ENCODE measurements around the gene PXMP4.

Gene PXMP4

DNA sequence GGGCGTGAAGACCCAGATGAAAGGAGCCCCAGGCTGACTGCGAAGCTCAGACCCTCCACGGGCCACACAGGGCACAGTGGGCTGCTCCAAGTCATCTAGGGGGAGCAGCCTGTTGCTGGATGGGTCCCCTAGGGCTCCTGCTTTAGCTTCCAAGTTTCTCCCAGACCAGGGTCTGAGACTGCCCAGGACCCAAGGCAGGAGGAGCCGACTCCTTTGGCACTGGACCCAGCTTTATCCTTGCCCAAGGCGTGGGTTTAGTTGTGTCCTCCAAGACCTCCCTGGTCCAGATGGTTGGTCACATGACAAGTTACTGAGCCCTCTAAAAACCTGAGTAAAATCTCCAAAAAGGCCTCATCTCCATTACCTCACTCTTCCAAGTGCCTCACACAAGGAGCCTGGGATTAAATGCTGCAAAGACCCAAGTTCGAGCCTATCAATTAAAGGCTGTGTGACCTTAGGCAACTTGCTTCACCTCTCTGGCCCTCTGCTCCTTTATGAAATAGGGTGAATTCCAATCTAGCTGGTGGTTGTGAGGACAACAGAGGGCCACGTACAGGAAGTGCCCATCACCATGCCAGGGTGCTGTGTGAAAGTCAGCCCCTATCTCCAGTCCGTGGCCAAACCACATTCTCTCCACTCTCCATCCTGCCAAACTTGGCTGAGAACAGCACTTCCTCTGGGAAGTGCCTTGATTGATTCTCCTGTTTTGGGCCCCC lies 48.4 kb downstream of the PXMP4 start:
- TF ChIP-seq, protein P1, sequence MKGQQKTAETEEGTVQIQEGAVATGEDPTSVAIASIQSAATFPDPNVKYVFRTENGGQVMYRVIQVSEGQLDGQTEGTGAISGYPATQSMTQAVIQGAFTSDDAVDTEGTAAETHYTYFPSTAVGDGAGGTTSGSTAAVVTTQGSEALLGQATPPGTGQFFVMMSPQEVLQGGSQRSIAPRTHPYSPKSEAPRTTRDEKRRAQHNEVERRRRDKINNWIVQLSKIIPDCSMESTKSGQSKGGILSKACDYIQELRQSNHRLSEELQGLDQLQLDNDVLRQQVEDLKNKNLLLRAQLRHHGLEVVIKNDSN (IDR thresholded peaks at IDR 0.05) = 0 out of 2 replicates have a peak, but pooled peaks have one; percentile 8
- TF ChIP-seq CREB1 (IDR thresholded peaks at IDR 0.05; ENCODE audit: low read depth) = no peak

DNA sequence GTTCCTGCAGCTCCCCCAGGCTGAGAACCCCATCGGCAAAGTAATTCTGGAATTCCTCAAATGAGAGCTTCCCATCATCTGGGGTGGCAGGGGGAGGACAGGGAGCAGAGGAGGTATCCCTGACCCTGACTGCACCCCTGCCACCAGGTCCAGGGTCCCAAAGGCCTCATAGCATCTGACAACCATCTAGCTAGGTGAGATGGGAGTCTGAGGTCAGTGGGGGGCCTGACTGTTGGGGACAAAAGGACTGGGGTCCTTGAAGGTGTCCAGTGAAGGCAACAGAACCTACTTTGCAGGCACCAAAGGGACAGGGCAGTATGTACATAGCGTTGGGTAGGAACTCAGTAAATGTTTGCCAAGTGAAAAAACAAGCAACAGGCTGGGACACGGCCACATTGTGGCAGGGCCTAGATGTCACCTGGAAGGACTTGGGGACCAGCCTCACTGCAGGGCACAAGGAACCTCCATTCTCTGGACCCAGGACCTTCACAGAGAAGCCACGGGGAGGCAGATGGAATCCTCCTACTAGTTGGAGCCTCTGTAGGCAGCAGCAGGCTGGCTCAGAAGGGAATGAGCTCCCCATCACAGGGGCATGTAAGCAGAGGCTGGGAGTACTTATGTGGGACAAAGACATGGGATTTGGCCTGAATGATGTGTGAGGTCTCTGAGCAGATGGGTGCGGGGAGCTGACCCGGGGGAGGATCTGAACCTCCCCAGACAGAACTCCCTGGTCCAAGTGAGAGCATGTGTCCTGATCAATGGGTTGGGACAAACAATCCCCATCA lies 49.2 kb downstream of the PXMP4 start:
- TF ChIP-seq TEAD4 (IDR thresholded peaks at IDR 0.05) = no peak
- no peak for TF ChIP-seq TAF1 (IDR thresholded peaks at IDR 0.05; ENCODE audit: low read depth)
- no peak for TF ChIP-seq YY1 (IDR thresholded peaks at IDR 0.05; ENCODE audit: low read depth)
- no peak for TF ChIP-seq CREB1 (IDR thresholded peaks at IDR 0.05; ENCODE audit: low read depth)
- TF ChIP-seq TCF12 (IDR thresholded peaks at IDR 0.05; ENCODE audit: low read depth) = no peak
- TF ChIP-seq EGR1 (IDR thresholded peaks at IDR 0.05) = no peak

DNA sequence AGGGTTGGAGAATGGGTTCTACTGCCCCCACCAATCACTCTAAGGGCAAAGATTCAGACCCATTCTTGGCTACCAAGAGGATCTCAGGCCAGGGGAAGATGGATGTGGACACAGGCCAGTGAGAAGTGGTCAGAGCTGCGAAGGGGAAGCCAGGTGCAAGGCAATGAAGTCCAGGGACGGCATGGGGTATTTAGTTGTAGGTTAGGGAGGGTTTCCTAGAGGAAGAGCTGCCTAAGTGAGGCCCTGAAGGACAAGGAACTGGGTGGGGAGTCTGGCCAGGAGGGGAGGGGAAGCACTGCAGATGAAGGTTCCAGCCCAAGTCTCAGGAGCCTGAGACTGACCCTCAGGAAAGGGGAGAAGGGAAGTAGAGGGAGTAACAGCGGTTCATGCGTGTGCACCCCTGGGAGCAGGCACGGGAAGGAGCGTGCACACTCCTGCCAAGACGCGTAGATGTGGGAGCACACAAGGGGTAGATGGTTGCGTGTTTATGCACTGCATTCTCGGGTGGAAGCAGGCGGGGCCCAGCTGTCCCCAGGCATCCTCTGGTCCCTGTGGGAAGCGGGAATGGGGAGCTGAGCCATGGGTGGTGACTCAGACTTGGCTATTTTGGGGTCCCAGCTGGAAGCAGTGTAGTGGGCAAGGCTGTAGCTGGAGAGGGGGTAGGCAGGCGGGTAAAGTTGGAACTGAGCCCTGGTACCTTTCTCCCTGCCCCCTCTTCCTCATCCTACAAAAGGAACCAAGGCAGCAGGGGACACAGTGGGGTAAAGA lies 50.1 kb downstream of the PXMP4 start:
- TF ChIP-seq YY1 (IDR thresholded peaks at IDR 0.05; ENCODE audit: low read depth) (no peak), TAF1 (IDR thresholded peaks at IDR 0.05; ENCODE audit: low read depth) (no peak), ZBTB7A (IDR thresholded peaks at IDR 0.05; ENCODE audit: low read depth) (no peak), CREB1 (IDR thresholded peaks at IDR 0.05; ENCODE audit: low read depth) (no peak)

DNA sequence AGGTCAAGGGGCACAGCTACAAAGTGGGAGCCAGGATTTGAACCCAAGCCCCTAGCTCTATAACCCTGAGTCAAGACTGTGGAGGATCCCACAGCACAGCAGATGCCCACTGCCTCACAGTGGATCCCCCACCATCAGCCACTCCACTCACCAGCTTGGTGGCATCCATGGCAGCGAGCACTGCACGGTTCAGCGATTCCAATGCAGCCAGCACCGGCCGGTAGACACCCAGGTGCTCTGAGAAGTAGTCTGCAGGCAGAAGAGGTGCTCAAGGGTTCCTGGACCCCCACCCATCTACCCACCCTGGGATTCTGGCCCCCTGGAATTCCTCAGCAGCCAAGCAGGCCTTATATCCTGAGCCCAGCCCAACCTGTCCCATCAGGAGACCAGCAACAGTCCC lies 50.9 kb downstream of the PXMP4 start:
- no peak for TF ChIP-seq RAD21 (IDR thresholded peaks at IDR 0.05; ENCODE audit: low read depth)

DNA sequence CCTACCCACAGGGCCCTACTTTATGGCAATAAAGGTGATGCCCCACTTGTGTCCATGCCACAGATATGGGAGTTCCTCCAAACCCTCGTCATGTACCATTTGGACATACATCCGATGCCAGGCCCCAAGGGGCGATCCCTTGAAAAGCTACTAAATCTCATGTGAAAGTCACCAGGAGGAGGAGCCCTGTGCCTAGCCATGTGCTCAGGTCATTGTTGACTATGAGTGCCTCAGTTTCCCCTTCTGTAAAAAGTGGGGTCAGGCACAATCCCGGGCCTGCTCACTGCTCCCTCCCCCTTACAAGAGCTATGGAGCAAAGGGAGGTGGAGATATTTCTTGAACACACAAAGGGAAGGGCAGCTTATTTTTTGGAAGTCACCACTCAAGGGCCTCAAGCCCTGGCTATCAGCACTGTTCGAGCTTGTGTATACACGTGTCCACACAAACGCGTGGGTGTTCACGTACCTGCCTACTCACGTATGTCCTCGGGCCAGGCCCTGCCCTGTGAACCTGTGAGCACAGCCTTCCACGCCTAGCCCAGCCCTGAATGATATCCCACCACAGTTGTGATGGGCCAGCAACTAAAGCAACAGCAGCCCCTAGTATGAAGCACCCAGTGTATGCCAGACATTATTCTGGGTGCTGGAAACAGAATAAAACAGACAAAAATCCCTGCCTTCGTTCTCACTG lies 51.5 kb downstream of the PXMP4 start:
- TF ChIP-seq EP300 (IDR thresholded peaks at IDR 0.05; ENCODE audit: borderline replicate concordance) (no peak), CREB1 (IDR thresholded peaks at IDR 0.05; ENCODE audit: low read depth) (no peak), CEBPB (IDR thresholded peaks at IDR 0.05) (no peak), TCF12 (IDR thresholded peaks at IDR 0.05; ENCODE audit: low read depth) (no peak), YY1 (IDR thresholded peaks at IDR 0.05; ENCODE audit: low read depth) (no peak), ZBTB7A (IDR thresholded peaks at IDR 0.05; ENCODE audit: low read depth) (no peak), NFIC (IDR thresholded peaks at IDR 0.05) (no peak)
- TF ChIP-seq, protein P1 (IDR thresholded peaks at IDR 0.05) = no peak

DNA sequence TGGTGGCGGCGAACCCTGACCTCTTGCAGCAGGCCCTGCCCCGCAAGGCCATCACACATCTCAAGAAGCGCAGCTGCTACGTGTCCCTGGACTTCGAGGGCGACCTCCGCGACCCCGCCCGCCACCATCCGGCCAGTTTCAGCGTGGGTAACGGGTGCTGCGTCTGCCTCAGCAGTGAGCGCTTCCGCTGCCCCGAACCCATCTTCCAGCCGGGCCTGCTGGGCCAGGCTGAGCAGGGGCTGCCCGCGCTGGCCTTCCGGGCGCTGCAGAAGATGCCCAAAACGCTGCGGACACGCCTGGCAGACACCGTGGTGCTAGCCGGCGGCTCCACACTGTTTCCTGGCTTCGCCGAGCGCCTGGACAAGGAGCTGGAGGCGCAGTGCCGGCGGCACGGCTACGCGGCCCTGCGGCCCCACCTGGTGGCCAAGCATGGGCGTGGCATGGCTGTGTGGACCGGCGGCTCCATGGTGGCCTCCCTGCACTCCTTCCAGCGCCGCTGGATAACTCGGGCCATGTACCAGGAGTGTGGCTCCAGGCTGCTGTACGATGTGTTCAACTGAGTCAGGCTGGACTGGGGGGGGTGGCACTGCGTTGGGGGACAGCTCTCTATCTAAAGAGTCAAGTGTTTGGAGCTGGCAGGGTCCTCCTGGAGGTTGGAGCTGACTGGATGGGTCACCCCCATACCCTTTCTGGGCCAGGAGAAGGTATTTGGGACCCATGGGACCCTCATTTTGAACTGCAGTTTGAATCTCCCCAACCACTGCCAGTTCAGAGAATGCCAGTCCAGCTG lies 52.2 kb downstream of the PXMP4 start:
- TF ChIP-seq CREB1 (IDR thresholded peaks at IDR 0.05; ENCODE audit: low read depth) (no peak), RAD21 (IDR thresholded peaks at IDR 0.05; ENCODE audit: low read depth) (peak; percentile 24; the same call in 1 of the 2 replicates)

DNA sequence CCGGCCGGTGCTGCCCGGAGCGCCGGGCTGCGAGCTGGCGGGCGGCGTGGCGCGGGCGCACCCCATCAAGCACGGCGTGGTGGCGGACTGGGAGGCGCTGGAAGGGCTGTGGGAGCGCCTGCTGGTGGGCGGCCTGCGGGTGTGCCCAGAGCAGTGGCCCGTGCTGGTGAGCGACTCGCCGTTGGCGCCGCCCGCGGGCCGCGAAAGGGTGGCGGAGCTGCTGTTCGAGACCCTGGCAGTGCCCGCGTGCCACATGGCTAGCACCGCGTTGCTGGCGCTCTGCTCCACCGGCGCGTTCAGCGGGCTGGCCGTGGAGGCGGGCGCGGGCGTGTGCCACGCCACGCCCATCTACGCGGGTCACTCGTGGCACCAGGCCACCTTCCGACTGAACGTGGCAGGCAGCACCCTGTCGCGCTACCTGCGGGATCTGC lies 52.9 kb downstream of the PXMP4 start:
- TF ChIP-seq, protein P2, sequence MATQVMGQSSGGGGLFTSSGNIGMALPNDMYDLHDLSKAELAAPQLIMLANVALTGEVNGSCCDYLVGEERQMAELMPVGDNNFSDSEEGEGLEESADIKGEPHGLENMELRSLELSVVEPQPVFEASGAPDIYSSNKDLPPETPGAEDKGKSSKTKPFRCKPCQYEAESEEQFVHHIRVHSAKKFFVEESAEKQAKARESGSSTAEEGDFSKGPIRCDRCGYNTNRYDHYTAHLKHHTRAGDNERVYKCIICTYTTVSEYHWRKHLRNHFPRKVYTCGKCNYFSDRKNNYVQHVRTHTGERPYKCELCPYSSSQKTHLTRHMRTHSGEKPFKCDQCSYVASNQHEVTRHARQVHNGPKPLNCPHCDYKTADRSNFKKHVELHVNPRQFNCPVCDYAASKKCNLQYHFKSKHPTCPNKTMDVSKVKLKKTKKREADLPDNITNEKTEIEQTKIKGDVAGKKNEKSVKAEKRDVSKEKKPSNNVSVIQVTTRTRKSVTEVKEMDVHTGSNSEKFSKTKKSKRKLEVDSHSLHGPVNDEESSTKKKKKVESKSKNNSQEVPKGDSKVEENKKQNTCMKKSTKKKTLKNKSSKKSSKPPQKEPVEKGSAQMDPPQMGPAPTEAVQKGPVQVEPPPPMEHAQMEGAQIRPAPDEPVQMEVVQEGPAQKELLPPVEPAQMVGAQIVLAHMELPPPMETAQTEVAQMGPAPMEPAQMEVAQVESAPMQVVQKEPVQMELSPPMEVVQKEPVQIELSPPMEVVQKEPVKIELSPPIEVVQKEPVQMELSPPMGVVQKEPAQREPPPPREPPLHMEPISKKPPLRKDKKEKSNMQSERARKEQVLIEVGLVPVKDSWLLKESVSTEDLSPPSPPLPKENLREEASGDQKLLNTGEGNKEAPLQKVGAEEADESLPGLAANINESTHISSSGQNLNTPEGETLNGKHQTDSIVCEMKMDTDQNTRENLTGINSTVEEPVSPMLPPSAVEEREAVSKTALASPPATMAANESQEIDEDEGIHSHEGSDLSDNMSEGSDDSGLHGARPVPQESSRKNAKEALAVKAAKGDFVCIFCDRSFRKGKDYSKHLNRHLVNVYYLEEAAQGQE (IDR thresholded peaks at IDR 0.05; ENCODE audit: low read depth) = no peak
- TF ChIP-seq TCF12 (IDR thresholded peaks at IDR 0.05; ENCODE audit: low read depth) (no peak), TAF1 (IDR thresholded peaks at IDR 0.05; ENCODE audit: low read depth) (no peak), EP300 (IDR thresholded peaks at IDR 0.05; ENCODE audit: borderline replicate concordance) (no peak), TEAD4 (IDR thresholded peaks at IDR 0.05) (no peak), CREB1 (IDR thresholded peaks at IDR 0.05; ENCODE audit: low read depth) (no peak), YY1 (IDR thresholded peaks at IDR 0.05; ENCODE audit: low read depth) (no peak), CEBPB (IDR thresholded peaks at IDR 0.05) (no peak), FOXM1 (IDR thresholded peaks at IDR 0.05; ENCODE audit: borderline replicate concordance, low read depth) (no peak), EGR1 (IDR thresholded peaks at IDR 0.05) (no peak), NFIC (IDR thresholded peaks at IDR 0.05) (no peak), ZBTB7A (IDR thresholded peaks at IDR 0.05; ENCODE audit: low read depth) (no peak), RAD21 (IDR thresholded peaks at IDR 0.05; ENCODE audit: low read depth) (no peak)
- TF ChIP-seq, protein P3, sequence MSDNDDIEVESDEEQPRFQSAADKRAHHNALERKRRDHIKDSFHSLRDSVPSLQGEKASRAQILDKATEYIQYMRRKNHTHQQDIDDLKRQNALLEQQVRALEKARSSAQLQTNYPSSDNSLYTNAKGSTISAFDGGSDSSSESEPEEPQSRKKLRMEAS (IDR thresholded peaks at IDR 0.05) = no peak
- TF ChIP-seq, protein P1 (IDR thresholded peaks at IDR 0.05) = no peak
